ENCODE results near the gene ABI3.

Gene ABI3

GRCh38 chr17:49225554-49226236 lies 15.2 kb downstream of the ABI3 start:
- DNase-seq: no peak

GRCh38 chr17:49226771-49227435 lies 16.4 kb downstream of the ABI3 start:
- no peak for DNase-seq

- peak in 35 of 51 donors; percentile 3 to 73 (median 44) for DNase-seq
Observed at GRCh38 chr17:49227436-49228261, 17.1 kb downstream of the ABI3 start.

- DNase-seq: no peak
Observed at GRCh38 chr17:49229076-49229804, 18.7 kb downstream of the ABI3 start.

GRCh38 chr17:49229805-49230600 lies 19.5 kb downstream of the ABI3 start:
- peak in 1 of 51 donors; percentile 29 for DNase-seq

GRCh38 chr17:49230636-49231562 lies 20.4 kb downstream of the ABI3 start, which contains the start of gene PHOSPHO1:
PHOSPHO1 (minus strand) TSS chr17:49230787; CDS start chr17:49226691, 4,096 bp downstream.
- DNase-seq: peak in 48 of 51 donors; percentile 18 to 85 (median 62)

- DNase-seq: no peak
Observed at GRCh38 chr17:49231563-49231894, 21.0 kb downstream of the ABI3 start.

GRCh38 chr17:49234509-49235080 lies 24.1 kb downstream of the ABI3 start:
- no peak for DNase-seq

- DNase-seq: no peak
Observed at GRCh38 chr17:49235896-49236295, 25.4 kb downstream of the ABI3 start.

- no peak for DNase-seq
Observed at GRCh38 chr17:49239963-49240362, 29.5 kb downstream of the ABI3 start.

GRCh38 chr17:49240619-49241018 lies 30.1 kb downstream of the ABI3 start:
- DNase-seq: no peak

GRCh38 chr17:49241040-49241439 lies 30.5 kb downstream of the ABI3 start:
- DNase-seq: no peak

GRCh38 chr17:49241692-49242397 lies 31.3 kb downstream of the ABI3 start:
- no peak for DNase-seq

- no peak for DNase-seq
Observed at GRCh38 chr17:49242813-49243212, 32.3 kb downstream of the ABI3 start.

GRCh38 chr17:49244839-49245238 lies 34.3 kb downstream of the ABI3 start:
- no peak for DNase-seq

GRCh38 chr17:49247944-49248343 lies 37.4 kb downstream of the ABI3 start:
- no peak for DNase-seq

- peak in 2 of 51 donors; percentile 3 to 4 for DNase-seq
Observed at GRCh38 chr17:49249292-49249794, 38.8 kb downstream of the ABI3 start.

GRCh38 chr17:49249890-49250522 lies 39.5 kb downstream of the ABI3 start:
- no peak for DNase-seq

Data from hypothalamus (tissue), 51 donors.